Nephron (organoid): Measurements from ENCODE around the gene KCNK6.
A peak's percentile ranks its signal among the peaks of the same experiment; 100 is the strongest.

ENCODE experiments used
- H3K27ac Mint-ChIP-seq, 3 experiments: 2 replicates each; pipeline ENCODE4 v1.8.0; 2020; ENCODE audit warnings: mixed read lengths in 3 of 3, mild to moderate bottlenecking in 2 of 3, moderate library complexity in 1 of 3
- H3K27me3 Mint-ChIP-seq: 2 replicates; pipeline ENCODE4 v1.8.0; 2021; ENCODE audit warnings: low read depth, mild to moderate bottlenecking, moderate library complexity, mixed read lengths
- H3K36me3 Mint-ChIP-seq: 2 replicates; pipeline ENCODE4 v1.8.0; 2020; ENCODE audit warnings: low read depth, mixed read lengths
- H3K4me1 Mint-ChIP-seq: 2 replicates; pipeline ENCODE4 v1.8.0; 2020; ENCODE audit warnings: mixed read lengths
- H3K4me3 Mint-ChIP-seq, 3 experiments: 2 replicates each; pipeline ENCODE4 v1.8.0; 2020; ENCODE audit warnings: mild to moderate bottlenecking in 3 of 3, mixed read lengths in 3 of 3, moderate library complexity in 2 of 3
- H3K9me3 Mint-ChIP-seq: 2 replicates; pipeline ENCODE4 v1.8.0; 2020; ENCODE audit warnings: mixed read lengths
- CTCF ChIP-seq, 3 experiments: fragments of 200-600 bp; sonication (generic); IDR thresholded peaks; one replicate each; pipeline ENCODE4 v1.5.0; 2021; ENCODE audit warnings: antibody characterized with exemption in 3 of 3; ENCODE audit not compliant: unreplicated experiment in 3 of 3

KCNK6 gene

GRCh38 chr19:38310986-38311385 is 8.7 kb upstream of the KCNK6 start:
- H3K27ac Mint-ChIP-seq = no peak overlapping the region

GRCh38 chr19:38315657-38316476 is 3.8 kb upstream of the KCNK6 start, which contains the start of gene YIF1B:
YIF1B (minus strand) TSS chr19:38315947; CDS start chr19:38315917, 30 bp downstream.
- H3K36me3 Mint-ChIP-seq = peaks cover under 1% of the 10 kb centered on the region
- H3K27ac Mint-ChIP-seq = peak within 1 kb of the TSS; percentile 74 to 95 (median 87)
- H3K4me3 Mint-ChIP-seq = peak within 1 kb of the TSS; percentile 85 to 92 (median 90)
- H3K9me3 Mint-ChIP-seq = no peaks in the 10 kb centered on the region
- peaks cover 34% of the 10 kb centered on the region for H3K27me3 Mint-ChIP-seq
- no peaks in the 10 kb centered on the region for H3K4me1 Mint-ChIP-seq
- no peak for TF ChIP-seq CTCF (IDR thresholded peaks at IDR 0.05; ENCODE audit: unreplicated experiment in 3 of 3)

More at GRCh38 chr19:38310986-38311385, 8.7 kb upstream of the KCNK6 start:
- Mint-ChIP-seq H3K9me3 (no peaks in the 10 kb centered on the region), H3K4me3 (no peak overlapping the region), H3K27me3 (no peaks in the 10 kb centered on the region), H3K4me1 (no peaks in the 10 kb centered on the region), H3K36me3 (peaks cover 5% of the 10 kb centered on the region)
- no peak for TF ChIP-seq CTCF (IDR thresholded peaks at IDR 0.05; ENCODE audit: unreplicated experiment in 3 of 3)

GRCh38 chr19:38316477-38317067 is 3.1 kb upstream of the KCNK6 start:
- TF ChIP-seq CTCF (IDR thresholded peaks at IDR 0.05; ENCODE audit: unreplicated experiment in 3 of 3) = no peak
- H3K9me3 Mint-ChIP-seq = no peaks in the 10 kb centered on the region
- H3K4me1 Mint-ChIP-seq = peaks cover 2% of the 10 kb centered on the region
- H3K27ac Mint-ChIP-seq = peak overlapping the region; percentile 74 to 95 (median 87)
- H3K27me3 Mint-ChIP-seq = peaks cover 41% of the 10 kb centered on the region
- peak overlapping the region; percentile 85 to 92 (median 90) for H3K4me3 Mint-ChIP-seq
- no peaks in the 10 kb centered on the region for H3K36me3 Mint-ChIP-seq

GRCh38 chr19:38317104-38317612 is 2.5 kb upstream of the KCNK6 start:
- peak overlapping the region; percentile 57 to 74 (median 63) for H3K4me3 Mint-ChIP-seq
- H3K9me3 Mint-ChIP-seq = no peaks in the 10 kb centered on the region
- H3K27ac Mint-ChIP-seq = peak overlapping the region in 1 of 3 experiments; percentile 55
- peaks cover 8% of the 10 kb centered on the region for H3K4me1 Mint-ChIP-seq
- H3K36me3 Mint-ChIP-seq = no peaks in the 10 kb centered on the region
- H3K27me3 Mint-ChIP-seq = peaks cover 46% of the 10 kb centered on the region
- TF ChIP-seq CTCF (IDR thresholded peaks at IDR 0.05; ENCODE audit: unreplicated experiment in 3 of 3) = no peak

GRCh38 chr19:38318660-38319059 is 985 bp upstream of the KCNK6 start:
- Mint-ChIP-seq H3K4me3 (peak overlapping the region; percentile 64 to 71 (median 65)), H3K4me1 (peaks cover 9% of the 10 kb centered on the region), H3K27ac (peak overlapping the region in 1 of 3 experiments; percentile 33), H3K36me3 (no peaks in the 10 kb centered on the region), H3K9me3 (no peaks in the 10 kb centered on the region), H3K27me3 (peaks cover 56% of the 10 kb centered on the region)
- no peak for TF ChIP-seq CTCF (IDR thresholded peaks at IDR 0.05; ENCODE audit: unreplicated experiment in 3 of 3)
